Measurements from ENCODE around the gene RASSF6.
"Not testable (repeated sequence)": the region's sequence is repeated elsewhere in the genome, so short reads cannot be mapped to it uniquely, and the experiment has no call there.

RASSF6 gene

DNA sequence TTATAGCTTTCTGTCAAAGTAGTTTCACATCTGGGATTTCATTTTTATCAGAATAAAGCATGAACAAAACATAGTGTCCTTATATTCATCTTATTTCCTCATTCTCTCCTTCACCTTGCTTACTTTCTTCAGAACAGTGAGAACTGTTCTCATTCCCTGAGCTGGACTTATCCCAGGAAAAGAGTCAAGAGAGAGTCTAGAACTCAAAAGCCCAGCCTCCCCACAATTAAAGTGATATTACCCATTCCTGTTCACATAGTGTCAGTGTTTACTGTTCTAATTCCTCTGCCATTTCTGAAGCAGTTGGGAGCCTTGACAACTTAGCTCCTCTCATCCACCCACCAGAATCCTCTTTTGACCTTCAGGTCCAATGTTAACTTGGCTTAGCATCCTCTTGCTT lies 42.9 kb downstream of the RASSF6 start:
- DNase-seq (ENCODE audit: low read depth) = no peak

DNA sequence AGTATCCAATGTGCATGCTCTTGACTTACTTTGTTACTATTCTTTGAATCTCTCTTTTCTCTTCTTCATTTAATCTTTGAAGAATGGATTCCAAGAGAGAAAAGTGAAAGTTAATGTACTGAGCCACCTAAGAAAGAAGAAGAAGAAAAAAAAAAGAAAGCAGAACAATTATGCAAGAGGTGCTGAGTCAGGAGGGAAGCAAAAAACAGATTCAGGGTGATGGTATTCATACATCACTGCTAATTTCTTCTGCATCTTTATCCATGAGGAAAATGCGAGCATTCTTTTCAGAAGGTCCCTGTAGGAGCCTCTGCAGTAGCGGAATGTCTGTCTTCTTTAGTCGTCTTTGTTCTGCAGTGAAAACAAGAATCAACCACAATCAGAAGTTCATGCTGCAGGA lies 43.9 kb downstream of the RASSF6 start:
- DNase-seq (ENCODE audit: low read depth) = peak; percentile 76

DNA sequence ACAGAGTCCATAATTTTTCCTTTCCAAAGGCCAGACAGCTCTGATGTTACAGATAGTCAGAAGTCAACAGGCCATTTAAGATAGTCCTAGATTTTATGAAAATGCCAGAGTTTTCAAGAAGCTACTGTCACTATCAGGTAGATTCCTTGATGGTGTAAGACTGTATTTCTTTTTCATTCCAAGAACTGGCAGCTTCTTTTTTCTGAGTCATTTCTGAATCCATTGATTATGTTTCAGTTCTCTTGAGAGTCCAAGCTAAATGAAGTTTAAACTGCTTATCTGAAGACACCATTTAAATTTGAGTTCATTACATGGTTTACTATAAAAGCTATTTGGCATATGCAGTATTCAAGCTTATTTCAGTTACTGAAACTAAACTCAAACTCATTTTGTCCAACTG lies 44.6 kb downstream of the RASSF6 start:
- no peak for DNase-seq (ENCODE audit: low read depth)

DNA sequence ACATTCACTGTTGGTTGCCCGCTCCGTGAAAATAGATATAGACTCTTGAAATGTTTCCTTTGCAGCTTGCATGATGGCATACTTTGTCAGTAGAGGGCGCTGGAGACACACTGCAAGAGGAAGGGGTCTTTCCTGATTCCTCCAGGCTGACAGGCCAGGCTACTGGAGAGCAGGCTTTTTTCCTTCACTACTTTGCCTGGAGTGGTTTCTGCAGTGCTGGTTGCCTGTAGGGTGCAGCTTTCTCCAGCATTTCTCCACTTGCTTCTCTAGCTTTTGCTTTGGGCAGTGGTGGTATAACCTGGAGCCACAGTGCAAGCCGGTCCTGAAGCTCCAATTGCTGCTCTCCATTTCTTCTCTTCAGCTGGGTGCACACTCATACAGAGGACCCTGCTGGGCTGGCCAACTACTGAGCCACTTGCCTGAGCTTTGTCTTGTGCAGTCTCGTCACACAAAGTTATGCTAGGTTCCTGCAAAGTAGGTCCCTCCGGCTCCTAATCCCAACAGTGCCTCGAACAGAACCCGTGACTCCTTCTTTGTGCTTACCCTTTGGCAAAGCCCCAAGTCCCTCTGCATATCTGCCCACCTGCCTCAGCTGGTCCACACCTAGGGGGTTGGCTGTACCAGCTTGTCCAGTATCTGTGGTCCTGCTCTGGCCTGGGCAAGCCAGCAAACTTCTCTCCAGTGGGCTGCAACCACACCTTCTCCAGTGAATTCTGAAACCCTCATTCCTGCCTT lies 46.3 kb downstream of the RASSF6 start:
- DNase-seq (ENCODE audit: low read depth) = peak; percentile 86

DNA sequence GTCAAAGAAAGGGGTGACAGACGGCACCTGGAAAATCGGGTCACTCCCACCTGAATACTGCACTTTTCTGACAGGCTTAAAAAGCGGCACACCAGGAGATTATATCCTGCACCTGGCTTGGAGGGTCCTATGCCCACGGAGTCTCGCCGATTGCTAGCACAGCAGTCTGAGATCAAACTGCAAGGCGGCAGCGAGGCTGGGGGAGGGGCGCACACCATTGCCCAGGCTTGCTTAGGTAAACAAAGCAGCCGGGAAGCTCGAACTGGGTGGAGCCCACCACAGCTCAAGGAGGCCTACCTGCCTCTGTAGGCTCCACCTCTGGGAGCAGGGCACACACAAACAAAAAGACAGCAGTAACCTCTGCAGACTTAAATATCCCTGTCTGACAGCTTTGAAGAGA lies 69.4 kb downstream of the RASSF6 start:
- DNase-seq (ENCODE audit: low read depth) = not testable (repeated sequence)

DNA sequence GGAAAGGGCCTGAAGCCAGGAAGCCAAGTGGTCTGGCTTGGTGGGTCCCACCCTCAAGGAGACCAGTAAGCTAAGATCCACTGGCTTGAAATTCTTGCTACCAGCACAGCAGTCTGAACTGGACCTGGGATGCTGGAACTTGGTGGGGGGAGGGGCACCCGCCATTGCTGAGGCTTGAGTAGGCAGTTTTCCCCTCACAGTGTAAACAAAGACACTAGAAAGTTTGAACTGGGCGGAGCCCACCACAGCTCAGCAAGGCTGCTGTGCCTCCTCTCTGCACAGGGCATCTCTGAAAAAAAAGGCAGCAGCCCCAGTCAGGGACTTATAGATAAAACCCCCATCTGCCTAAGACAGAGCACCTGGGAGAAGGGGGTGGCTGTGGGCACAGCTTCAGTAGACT lies 75.6 kb downstream of the RASSF6 start:
- no peak for DNase-seq (ENCODE audit: low read depth)

DNA sequence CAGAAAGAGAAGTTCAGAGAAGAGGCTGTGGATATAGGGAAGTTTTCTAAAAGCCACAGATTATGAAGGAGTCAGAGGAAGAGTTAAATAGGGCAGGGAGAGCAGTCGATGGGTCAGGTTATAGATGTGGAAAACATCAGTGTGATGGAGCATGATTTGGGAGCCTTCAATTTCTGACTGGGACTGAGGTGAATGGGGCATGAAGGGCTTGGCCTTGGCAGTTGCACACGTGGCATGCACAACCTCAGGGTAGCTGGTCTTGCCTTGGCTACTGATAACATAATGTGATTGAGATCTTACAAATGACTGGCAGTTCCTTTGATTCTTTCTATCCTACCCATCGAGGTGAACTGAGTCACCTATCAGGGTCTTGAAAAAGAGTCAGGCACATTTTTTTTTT lies 79.0 kb downstream of the RASSF6 start:
- no peak for DNase-seq (ENCODE audit: low read depth)

DNA sequence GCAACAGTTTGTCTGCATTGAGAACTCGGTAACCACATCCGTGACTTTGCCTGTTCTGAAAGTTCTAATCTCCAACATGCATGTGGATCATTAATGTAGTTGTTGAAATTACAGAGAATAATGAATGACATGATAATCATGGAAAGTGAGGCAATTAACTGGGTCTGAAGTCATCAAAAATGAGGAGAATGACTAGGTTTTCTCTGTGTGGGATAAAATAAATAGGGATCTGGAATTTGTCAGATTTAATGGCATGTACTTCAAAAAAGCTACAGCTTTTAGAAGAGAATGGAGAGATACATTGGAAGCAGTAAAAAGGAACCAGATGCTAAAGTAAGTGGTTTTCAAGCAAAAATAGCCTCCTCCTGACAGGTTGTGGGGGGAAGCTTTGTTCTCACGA lies 79.4 kb downstream of the RASSF6 start:
- no peak for DNase-seq (ENCODE audit: low read depth)

DNA sequence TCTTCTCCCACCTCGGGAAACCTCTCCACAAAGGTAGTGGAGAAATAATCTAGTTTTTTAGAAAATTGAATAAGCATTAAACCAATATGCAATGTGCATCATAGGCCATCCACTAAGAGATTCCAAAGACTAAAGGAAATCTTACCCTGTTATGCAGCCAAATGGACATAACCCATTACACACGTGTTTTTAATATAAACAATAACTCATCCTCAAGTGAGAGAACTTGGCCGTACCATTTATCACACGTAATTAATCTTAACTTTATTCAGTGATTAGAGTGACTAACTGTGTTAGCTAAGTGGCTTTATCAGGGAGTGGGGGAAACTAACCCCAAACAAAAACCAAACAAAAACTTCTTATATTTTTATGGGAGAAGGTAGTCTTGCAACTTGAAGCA lies 80.8 kb downstream of the RASSF6 start:
- DNase-seq (ENCODE audit: low read depth) = no peak

DNA sequence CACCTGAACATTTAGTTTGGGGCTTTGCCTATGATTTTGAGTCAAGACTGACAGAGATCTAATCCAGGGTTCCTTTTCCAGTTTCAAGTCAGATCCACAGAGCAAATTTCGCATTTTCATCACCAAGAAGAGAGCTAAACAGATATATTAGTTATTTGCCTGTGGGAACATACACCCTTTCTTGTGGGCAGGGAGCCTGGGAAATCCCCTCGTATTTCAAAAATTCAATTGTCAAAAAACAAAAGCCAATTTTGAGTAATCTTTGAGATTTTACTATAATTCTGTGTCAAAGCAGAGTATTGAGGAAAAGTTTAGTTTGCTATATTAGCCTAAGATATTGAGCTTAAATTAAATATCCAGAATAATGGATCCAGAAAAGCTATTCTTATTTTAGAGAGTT lies 82.1 kb downstream of the RASSF6 start:
- no peak for DNase-seq (ENCODE audit: low read depth)

DNA sequence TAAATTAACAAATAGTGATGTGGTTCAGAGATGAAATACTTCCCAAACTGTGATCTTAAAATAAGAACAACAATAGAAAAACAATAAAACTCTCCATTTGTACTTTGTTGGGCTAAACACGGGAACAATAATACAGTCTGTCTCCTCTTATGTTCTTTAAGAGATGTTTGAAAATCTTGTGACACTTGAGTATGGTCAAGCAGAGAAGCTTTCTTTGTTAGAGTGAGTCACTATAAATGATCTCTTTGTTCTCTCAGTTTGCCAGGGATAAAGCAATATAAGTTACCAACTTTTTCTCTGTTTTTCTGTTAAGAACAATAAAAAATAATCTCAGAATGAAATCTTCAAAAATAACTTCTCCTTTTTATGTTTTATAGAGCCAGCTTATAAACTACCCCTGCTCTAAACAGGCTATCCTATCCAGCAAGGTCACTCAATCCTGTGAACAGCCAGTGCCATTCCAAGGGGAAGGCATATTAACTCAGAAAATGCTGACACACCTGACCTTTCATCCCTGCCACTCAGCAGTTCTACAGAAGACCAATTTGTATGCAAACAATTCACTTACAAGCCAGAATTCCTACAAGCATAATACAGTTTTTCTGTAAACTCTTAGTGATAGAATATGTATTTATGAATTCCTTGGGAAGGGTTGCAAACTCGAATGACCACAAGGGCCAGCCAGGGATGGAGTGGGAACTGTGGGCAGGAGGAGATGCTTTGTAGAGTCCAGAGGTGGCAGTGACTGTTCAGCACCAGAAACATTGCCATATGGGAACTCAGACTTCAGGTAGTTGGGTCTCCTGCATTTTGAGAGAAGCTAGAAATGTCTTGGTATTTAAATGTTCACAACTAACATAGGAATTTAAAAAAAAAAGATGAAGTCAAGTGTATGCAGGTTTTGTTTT lies 86.5 kb downstream of the RASSF6 start:
- no peak for DNase-seq (ENCODE audit: low read depth)

DNA sequence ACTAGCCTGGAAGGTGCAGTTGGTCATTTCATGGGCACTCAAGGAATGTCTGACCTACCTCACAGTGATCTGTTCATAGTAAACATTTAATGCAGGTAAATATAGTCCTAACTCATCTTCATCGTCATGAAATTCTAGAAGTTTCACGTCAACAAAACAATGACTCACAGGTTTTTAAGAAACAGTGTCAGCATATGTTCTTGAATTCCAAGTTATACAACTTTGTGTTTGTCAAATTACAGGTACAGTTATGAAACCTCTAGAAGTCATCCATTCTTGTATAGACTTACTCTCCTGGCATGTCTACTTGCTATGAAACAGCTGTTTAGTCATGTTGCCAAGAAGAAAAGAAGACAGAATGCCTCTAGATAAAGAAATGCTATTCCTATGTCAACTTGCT lies 92.1 kb downstream of the RASSF6 start:
- DNase-seq (ENCODE audit: low read depth) = peak; percentile 47

DNA sequence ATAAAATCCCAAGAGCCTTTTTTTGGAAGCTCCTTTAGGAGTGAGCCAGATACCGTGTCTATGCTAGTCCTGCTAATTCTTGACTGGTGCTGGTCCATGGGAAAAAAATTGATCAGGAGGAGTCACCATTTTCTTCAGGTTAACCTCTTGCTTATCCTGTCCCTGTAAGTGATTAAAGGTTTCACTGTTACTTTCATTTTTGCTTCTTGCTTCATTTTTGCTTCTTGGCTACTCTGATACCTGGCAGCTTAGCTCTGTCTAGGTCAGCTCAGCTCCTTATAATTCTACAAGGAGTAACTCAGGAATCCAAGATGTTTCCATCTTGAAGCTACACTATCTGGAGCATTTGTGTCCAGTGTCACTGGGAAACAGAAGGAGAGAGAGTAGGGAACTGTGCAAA lies 93.0 kb downstream of the RASSF6 start:
- no peak for DNase-seq (ENCODE audit: low read depth)

DNA sequence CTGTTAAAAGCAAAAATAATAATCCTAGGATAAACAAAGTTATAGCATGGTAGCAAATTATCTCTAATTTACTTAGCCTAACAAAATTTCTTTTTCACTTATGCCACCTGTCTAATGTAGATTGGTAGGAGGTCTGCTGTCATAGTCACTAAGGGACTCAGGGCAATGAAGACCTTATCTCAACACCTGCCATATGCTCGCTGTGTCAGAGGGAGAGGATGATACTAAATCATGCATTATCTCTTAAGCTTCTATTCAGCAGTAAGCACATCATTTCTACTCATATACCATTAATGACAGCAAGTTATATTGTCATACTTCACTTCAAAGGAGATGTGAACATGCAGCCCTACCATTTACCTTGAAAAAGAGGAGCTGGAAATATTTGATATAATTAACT lies 94.6 kb downstream of the RASSF6 start:
- DNase-seq (ENCODE audit: low read depth) = no peak

DNA sequence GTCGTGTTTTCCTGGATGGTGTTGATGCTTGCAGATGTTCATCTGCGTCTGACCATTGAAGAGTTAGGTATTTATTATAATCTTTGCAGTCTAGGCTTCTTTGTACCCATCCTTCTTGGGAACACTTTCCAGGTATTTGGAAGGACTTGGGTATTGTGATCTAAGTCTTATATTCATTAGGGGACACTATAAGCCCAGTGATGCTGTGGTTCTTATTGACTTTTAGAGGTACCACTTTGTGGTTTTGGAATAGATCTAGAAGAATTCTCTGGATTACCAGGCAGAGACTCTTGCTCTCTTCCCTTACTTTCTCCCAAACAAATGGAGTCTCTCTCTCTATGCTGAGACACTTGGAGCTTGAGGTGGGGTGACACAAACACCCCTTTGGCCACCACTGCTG lies 97.1 kb downstream of the RASSF6 start:
- no peak for DNase-seq (ENCODE audit: low read depth)

Measured in amniotic epithelial cell (primary cell).